Cardiac fibroblast (primary cell): ENCODE results near the gene ELK3.

ENCODE experiments used
- DNase-seq, 2 donors: peaks; one replicate each; pipeline versions ENCODE4 v3.0.0 to v3.0.0-alpha.2; 2010; ENCODE audit warnings: low read depth in 2 of 2
- H3K4me3 ChIP-seq, 2 donors: replicated peaks in 1 of 2; 1 replicate in 1 of 2; 2 replicates in 1 of 2; pipeline ENCODE4 v1.5.1; 2011; ENCODE audit warnings: low read depth in 2 of 2, low read length in 2 of 2, mild to moderate bottlenecking in 2 of 2, moderate library complexity in 1 of 2
- TF ChIP-seq, protein P1 (sequence below): IDR thresholded peaks from one replicate; pipeline ENCODE4 v1.5.1; 2011; ENCODE audit warnings: low read depth, mild to moderate bottlenecking, low read length, inconsistent platforms

The ELK3 gene

DNA sequence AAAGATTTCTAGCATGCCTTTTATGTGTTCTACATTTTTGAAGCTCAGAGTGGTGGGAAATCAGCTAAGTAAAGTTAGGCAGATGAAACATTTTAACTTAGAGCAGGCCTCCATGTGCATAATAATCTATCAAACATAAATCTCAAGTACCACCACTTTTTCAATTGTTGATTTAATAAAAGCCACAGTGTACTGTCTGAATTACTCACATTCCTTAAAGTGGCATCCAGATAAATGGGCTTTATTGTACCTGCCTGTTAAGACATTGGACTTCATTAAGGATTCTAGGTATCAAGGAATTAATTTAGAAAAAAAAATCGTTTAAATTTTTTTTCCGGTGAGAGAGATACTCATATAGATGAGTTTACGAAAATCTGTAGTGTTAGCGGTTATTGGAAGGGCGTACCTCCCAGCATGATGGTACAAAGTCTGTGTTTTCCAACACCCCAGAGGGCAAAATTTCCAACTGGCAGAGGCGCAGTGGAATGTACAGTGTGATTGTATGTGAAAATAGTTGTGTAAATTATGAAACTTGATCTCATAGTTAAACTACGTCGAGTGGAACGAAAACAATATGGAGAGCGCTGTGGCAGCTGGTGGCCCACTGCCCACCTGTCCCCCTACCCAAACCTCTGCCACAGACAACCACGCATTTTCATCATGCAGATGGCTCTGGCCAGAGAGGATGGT is 25.0 kb downstream of the ELK3 start:
- TF ChIP-seq, protein P1, sequence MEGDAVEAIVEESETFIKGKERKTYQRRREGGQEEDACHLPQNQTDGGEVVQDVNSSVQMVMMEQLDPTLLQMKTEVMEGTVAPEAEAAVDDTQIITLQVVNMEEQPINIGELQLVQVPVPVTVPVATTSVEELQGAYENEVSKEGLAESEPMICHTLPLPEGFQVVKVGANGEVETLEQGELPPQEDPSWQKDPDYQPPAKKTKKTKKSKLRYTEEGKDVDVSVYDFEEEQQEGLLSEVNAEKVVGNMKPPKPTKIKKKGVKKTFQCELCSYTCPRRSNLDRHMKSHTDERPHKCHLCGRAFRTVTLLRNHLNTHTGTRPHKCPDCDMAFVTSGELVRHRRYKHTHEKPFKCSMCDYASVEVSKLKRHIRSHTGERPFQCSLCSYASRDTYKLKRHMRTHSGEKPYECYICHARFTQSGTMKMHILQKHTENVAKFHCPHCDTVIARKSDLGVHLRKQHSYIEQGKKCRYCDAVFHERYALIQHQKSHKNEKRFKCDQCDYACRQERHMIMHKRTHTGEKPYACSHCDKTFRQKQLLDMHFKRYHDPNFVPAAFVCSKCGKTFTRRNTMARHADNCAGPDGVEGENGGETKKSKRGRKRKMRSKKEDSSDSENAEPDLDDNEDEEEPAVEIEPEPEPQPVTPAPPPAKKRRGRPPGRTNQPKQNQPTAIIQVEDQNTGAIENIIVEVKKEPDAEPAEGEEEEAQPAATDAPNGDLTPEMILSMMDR: no peak
- peak overlapping the region in 1 of 2 donors; percentile 24 for H3K4me3 ChIP-seq
- no peak for DNase-seq

DNA sequence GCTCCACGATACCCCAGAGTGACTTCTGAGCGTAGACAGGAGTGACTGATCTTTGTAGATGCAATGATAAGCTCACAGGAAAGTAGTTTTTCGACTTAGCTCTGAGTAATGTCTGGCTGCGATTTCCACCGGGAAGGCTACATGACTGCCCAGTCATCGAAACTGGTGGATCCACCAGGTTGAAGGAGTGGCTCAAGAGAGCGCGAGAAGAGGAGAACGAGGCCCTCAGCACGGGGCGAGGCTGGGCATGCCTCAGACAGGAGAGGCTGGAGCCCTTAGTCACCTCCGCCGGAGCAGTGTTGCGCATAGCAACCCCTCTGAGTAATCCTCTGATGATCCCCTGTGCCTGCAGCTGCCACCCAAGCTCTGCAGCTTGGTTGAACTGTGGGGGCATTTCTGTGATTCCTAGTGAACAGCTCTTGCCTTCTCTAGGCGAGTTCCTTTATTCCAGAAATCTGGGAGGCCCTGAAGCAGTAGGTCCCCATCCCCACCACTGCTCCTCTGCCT is 25.6 kb downstream of the ELK3 start:
- TF ChIP-seq, protein P1: no peak
- peak overlapping the region in 1 of 2 donors; percentile 24 for H3K4me3 ChIP-seq
- peak; percentile 90 to 99 for DNase-seq

DNA sequence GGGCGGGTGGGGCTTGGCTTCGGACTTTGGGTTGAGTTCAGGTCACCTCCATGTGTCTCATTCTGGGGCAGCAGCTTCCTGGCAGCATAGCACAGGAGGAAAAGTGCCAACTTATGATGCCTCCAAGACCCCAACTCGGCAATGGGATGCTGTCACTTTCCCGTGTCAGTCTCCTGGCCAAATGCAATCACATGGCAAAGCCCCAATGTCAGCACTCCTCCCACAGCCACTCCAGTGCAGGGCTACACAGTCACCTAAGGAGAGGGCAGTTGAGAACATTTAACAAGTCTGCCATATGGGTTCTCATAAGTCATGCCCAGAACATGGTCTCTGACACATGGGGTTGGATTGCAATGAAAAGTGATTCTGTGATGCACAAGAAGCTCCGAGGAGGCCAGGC is 26.7 kb downstream of the ELK3 start:
- TF ChIP-seq, protein P1: no peak
- H3K4me3 ChIP-seq: no peak overlapping the region
- peak in 1 of 2 donors; percentile 73 for DNase-seq

DNA sequence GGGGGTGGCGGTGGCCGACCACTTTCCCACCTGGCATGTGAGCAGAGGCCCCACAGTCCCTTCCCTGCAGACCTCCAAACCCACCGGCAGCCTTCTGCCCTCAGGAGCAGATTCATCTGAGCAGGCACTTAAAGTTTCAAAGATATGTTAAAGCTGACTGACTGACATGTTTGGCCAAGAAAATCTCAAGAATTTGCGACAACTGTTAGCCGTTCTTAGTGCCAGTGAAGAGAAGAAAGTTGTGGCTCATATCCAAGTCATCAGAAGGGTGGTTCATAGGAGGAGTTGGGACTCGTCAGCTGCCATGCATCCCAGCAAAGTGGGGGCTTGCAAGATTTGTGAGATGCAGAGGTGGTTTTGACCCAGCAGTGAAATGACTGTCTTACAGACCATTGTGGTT is 27.2 kb downstream of the ELK3 start:
- no peak for DNase-seq
- TF ChIP-seq, protein P1: no peak
- no peak overlapping the region for H3K4me3 ChIP-seq

DNA sequence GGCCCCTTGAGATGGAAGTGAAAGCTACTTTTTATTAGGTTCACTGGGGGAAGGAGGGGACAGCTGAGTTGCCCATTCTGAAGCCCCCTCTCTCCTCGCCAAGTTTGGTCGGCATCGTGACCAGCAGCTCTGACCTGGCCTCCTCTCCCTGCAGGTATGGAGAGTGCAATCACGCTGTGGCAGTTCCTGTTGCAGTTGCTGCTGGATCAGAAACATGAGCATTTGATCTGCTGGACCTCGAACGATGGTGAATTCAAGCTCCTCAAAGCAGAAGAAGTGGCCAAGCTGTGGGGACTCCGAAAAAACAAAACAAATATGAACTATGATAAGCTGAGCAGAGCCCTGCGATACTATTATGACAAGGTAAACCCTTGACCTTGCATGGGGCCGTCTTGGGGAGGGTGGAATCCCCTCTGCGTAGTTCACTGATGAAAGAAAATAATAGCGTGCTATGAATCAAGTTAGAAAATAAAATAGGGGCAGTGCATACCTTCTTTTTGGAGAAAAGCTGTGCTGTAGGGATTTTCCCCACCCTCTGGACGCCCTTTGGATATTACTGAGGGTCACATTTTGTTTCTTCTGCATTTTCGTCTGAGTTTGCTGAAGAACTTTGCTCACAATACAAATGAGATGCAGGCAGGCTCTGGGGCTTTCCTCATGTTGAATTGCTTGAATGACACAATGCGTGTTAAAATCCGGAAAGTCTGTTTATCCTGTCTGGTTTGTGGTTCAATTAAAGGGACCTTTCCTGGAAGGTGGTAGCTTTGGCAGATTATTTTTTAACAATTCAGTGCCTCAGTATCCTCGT is 29.4 kb downstream of the ELK3 start:
- no peak overlapping the region for H3K4me3 ChIP-seq
- TF ChIP-seq, protein P1: no peak
- no peak for DNase-seq

DNA sequence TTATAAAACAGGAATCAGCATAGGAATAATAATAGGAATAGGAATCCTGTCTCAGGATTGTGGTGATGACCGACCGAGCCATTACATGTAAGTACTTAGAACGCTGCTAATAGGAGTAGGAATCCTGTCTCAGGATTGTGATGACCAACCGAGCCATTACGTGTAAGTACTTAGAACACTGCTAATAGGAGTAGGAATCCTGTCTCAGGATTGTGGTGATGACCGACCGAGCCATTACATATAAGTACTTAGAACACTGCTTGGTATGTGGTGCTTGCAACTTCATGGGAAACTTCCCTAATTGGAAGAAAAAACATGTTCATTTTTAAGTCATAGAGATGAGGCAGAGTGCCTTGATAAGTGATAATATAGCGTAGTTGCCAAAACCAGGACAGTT is 30.0 kb downstream of the ELK3 start:
- TF ChIP-seq, protein P1: no peak
- no peak overlapping the region for H3K4me3 ChIP-seq
- no peak for DNase-seq
